BJ (cell line): ENCODE measurements around the gene KCNN3. TPM values are rescaled to one million over a fixed set of nuclear protein-coding genes. Genes with fewer than 3 reads are reported as not detected.

Source experiments
- CTCF ChIA-PET: fragments of 350-600 bp; formaldehyde crosslinking; extraction: SDS; loops from one replicate; lab custom pipeline; 2021; ENCODE audit warnings: antibody characterized with exemption, inconsistent platforms; lab: Yijun Ruan, JAX
- POLR2A ChIA-PET: fragments of 300-600 bp; sonication (Branson Sonifier 250); formaldehyde crosslinking; extraction: SDS; loops from one replicate; lab custom pipeline; 2021; ENCODE audit warnings: antibody characterized with exemption; lab: Charles Lee
- DNase-seq: peaks from one replicate; pipeline ENCODE4 v3.0.0-alpha.2; 2011; ENCODE audit warnings: low read depth
- H3K27me3 ChIP-seq: 2 replicates; pipeline ENCODE4 v1.6.0; 2011; ENCODE audit warnings: low read length; ENCODE audit not compliant: control insufficient read depth, insufficient read depth
- H3K36me3 ChIP-seq: 2 replicates; pipeline ENCODE4 v1.5.1; 2011; ENCODE audit warnings: low read length; ENCODE audit not compliant: control insufficient read depth, insufficient read depth
- H3K4me3 ChIP-seq: 2 replicates; pipeline ENCODE4 v1.5.1; 2011; ENCODE audit warnings: low read depth, mild to moderate bottlenecking, control low read depth, low read length
- polyA plus RNA-seq: library from polyadenylated mRNA; depleted of rRNA; stranded (reverse); fragments of >200 nt; gene quantifications from 2 replicates; pipeline ENCODE4 v1.2.3, GENCODE V29; 2011
- TF ChIP-seq, protein P1 (sequence below): IDR thresholded peaks from 2 replicates; pipeline ENCODE4 v1.5.1; 2011; ENCODE audit warnings: low read depth, mild to moderate bottlenecking, control low read depth, inconsistent platforms, low read length, moderate library complexity; ENCODE audit not compliant: insufficient read depth

The KCNN3 gene
- polyA plus RNA-seq, 1 experiment = not detected

DNA sequence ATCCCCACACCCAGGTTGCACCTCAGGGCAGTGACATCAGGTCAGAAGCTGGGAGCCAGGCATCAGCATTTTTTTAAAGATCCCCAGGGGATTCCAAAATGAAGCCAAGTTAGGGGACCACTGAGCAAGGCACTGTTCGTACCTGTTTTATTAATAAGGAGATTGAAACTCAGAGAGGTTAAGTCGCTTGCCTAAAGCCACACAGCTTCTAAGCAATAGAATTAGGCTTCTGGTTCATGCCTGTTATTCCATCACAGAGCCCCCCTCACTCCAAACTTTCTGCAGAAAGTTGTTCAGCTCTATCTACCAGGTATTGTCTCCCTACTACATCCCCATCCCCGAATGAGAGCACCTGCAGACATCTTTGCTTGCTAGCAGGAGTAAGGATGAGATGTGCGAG is 28.7 kb downstream of the KCNN3 start:
- H3K27me3 ChIP-seq = peaks cover 13% of the 10 kb centered on the region
- H3K4me3 ChIP-seq = no peak overlapping the region
- POLR2A ChIA-PET = no interaction called here
- CTCF ChIA-PET = interaction anchor here (1.5 kb wide), 1 partner anchor 12 kb away, joined by 3 read pairs; no protein-coding TSS in a partner anchor
- H3K36me3 ChIP-seq = no peaks in the 10 kb centered on the region
- TF ChIP-seq, protein P1, sequence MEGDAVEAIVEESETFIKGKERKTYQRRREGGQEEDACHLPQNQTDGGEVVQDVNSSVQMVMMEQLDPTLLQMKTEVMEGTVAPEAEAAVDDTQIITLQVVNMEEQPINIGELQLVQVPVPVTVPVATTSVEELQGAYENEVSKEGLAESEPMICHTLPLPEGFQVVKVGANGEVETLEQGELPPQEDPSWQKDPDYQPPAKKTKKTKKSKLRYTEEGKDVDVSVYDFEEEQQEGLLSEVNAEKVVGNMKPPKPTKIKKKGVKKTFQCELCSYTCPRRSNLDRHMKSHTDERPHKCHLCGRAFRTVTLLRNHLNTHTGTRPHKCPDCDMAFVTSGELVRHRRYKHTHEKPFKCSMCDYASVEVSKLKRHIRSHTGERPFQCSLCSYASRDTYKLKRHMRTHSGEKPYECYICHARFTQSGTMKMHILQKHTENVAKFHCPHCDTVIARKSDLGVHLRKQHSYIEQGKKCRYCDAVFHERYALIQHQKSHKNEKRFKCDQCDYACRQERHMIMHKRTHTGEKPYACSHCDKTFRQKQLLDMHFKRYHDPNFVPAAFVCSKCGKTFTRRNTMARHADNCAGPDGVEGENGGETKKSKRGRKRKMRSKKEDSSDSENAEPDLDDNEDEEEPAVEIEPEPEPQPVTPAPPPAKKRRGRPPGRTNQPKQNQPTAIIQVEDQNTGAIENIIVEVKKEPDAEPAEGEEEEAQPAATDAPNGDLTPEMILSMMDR = no peak
- DNase-seq = no peak

DNA sequence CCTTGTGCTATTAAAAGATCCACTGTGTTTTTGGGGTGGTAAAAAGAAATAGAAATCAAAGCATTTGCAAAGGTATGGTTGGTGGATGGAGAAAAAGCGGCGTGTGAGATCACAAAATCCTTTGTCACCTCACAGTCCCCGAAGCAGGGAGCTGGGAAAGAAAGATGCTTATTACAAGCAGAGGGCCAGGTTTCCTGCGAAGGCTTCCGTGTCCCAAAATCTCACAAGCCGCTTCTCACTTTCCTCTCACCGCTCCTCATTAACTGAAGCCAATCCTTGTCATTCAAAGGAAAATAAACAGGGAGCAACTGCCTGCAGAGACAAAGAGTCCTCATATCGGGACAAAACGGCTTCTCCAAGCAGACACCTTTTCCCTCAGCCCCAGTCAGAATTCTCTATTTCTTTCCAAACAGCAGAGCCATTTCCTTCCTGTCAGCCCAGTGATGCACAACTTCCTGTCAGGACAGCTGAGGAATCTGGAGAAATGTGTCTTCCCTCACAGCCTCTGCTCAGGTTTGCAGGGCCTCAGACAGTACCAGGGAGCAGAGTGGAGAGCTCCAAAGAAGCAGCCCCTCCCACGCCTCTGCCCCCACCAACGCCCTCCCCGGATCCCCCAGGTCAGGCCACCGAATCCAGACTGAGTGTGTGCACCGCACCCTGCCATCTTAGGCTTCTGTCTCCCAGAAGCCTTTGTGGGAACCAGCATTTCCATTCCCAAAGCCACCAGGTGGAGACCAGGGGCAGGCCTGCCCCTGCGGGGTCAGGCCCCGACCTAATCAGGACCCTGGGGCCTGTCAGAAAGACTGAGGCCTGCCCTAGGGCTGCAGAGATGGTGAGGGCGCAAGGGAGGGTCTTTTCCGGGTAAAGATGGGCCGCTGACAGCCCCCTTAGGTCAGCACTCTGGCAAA is 29.6 kb downstream of the KCNN3 start:
- ChIA-PET POLR2A (no interaction called here), CTCF (interaction anchor here (0.5 to 1.5 kb wide), 2 partner anchors 13 to 767 kb away, joined by 3 to 4 read pairs; no protein-coding TSS in a partner anchor)
- TF ChIP-seq, protein P1 = no peak
- Histone ChIP-seq H3K4me3 (no peak overlapping the region), H3K36me3 (no peaks in the 10 kb centered on the region), H3K27me3 (peaks cover 15% of the 10 kb centered on the region)
- DNase-seq = no peak

DNA sequence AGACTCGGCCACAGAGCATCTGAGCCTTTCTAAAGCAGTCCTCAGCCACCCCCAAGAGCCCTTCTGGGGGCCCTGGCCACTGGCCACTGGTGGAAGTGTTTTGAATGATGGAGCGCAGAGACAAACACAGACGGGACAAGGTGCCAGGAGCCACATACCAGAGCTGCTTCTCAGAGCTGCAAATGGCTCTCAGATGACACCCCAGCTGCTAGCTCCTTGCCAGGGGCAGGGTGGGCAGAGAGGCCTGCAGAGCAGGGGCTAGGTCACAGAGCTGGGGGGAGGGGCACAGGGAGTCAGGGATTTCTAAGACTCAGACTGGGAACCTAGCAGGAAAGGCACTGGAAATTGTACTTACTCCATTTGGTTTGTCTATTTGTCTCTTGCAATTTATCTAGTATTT is 30.4 kb downstream of the KCNN3 start:
- POLR2A ChIA-PET = no interaction called here
- TF ChIP-seq, protein P1 = no peak
- DNase-seq = no peak
- H3K27me3 ChIP-seq = peaks cover 15% of the 10 kb centered on the region
- CTCF ChIA-PET = no interaction called here
- no peaks in the 10 kb centered on the region for H3K36me3 ChIP-seq
- no peak overlapping the region for H3K4me3 ChIP-seq

DNA sequence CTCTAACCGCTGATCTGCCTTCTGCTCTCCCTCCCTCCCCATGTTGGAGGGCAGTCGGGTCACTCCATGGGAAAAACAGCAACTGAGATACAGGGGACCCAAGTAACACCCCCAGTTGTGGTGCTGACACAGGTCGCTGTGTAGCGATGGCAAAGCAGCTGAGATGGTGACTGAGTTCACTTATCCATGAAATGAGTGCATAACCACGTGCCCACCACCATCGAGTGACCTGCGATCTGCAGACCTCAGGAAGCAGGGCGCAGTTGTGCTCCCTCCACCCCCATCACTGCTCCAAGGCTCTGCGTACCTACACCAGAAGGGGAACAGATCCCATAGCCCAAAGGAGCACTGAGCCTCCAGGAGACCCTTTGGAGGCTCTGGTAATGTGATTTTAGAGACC is 31.1 kb downstream of the KCNN3 start:
- TF ChIP-seq, protein P1 = no peak
- no peaks in the 10 kb centered on the region for H3K36me3 ChIP-seq
- peaks cover 18% of the 10 kb centered on the region for H3K27me3 ChIP-seq
- ChIA-PET CTCF (interaction anchor here (0.6 to 2.1 kb wide), 3 partner anchors 10 to 26 kb away, joined by 3 to 5 read pairs (median 4); no protein-coding TSS in a partner anchor), POLR2A (no interaction called here)
- no peak overlapping the region for H3K4me3 ChIP-seq
- no peak for DNase-seq

DNA sequence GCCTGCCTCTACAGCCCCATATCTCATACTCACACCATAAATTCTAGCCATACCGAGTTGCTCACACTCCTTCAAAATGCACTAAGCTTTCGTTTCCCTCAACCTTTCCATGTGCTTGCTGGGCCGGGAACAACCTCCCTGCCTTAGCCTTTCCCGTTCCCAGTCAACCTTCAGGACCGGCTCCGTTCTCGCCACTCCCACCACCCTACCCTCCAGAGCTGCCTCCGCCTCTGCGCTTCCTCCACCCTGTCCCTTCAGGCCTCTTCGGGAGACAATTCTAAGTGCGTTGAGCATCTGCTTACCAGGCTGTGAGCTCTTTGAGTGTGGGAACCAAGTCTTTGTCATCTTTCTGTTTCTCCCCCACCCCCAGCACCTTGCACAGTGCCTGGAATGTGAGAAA is 31.6 kb downstream of the KCNN3 start:
- POLR2A ChIA-PET = no interaction called here
- CTCF ChIA-PET = interaction anchor here (0.6 to 2.1 kb wide), 4 partner anchors 10 to 26 kb away, joined by 3 to 5 read pairs (median 4); no protein-coding TSS in a partner anchor
- Histone ChIP-seq H3K36me3 (no peaks in the 10 kb centered on the region), H3K4me3 (no peak overlapping the region), H3K27me3 (peaks cover 19% of the 10 kb centered on the region)
- TF ChIP-seq, protein P1 = no peak
- no peak for DNase-seq
